ENCODE data around the gene MYMK.
A peak's percentile ranks its signal among the peaks of the same experiment; 100 is the strongest.

The MYMK gene

GRCh38 chr9:133536080-133536479, 11.3 kb upstream of the MYMK start:
- DNase-seq (no peak), ATAC-seq (replicated peaks) (no peak)
- Mint-ChIP-seq H3K4me1 (ENCODE audit: low read depth in 2 of 2) (peaks cover 0 to 5% of the 10 kb centered on the region in 2 donors), H3K9me3 (no peaks in the 10 kb centered on the region), H3K4me3 (no peak overlapping the region), H3K27ac (no peak overlapping the region), H3K36me3 (ENCODE audit: insufficient read depth) (no peaks in the 10 kb centered on the region), H3K27me3 (peaks cover 47 to 81% of the 10 kb centered on the region in 2 donors)

GRCh38 chr9:133535306-133535877, 10.6 kb upstream of the MYMK start:
- Mint-ChIP-seq H3K27ac (no peak overlapping the region), H3K4me3 (no peak overlapping the region), H3K9me3 (no peaks in the 10 kb centered on the region), H3K36me3 (ENCODE audit: insufficient read depth) (no peaks in the 10 kb centered on the region), H3K27me3 (peaks cover 42 to 82% of the 10 kb centered on the region in 2 donors), H3K4me1 (ENCODE audit: low read depth in 2 of 2) (peaks cover 0 to 5% of the 10 kb centered on the region in 2 donors)
- ATAC-seq (replicated peaks), result no peak
- no peak for DNase-seq

- no peak within 1 kb of the TSS for H3K27ac Mint-ChIP-seq
- ATAC-seq (replicated peaks) (no peak), DNase-seq (no peak)
- H3K4me1 Mint-ChIP-seq (ENCODE audit: low read depth in 2 of 2), result peaks cover 0 to 5% of the 10 kb centered on the region in 2 donors
- no peaks in the 10 kb centered on the region for H3K9me3 Mint-ChIP-seq
- peaks cover 41 to 82% of the 10 kb centered on the region in 2 donors for H3K27me3 Mint-ChIP-seq
- no peaks in the 10 kb centered on the region for H3K36me3 Mint-ChIP-seq (ENCODE audit: insufficient read depth)
- no peak within 1 kb of the TSS for H3K4me3 Mint-ChIP-seq
Observed at GRCh38 chr9:133534346-133535291, 9.9 kb upstream of the MYMK start, which contains the start of gene ADAMTSL2. ADAMTSL2 (plus strand) TSS chr9:133534704; CDS start chr9:133536713, 2,009 bp downstream.

- H3K27ac Mint-ChIP-seq, result no peak overlapping the region
Observed at GRCh38 chr9:133533857-133534256, 9.1 kb upstream of the MYMK start.

GRCh38 chr9:133532937-133533668, 8.3 kb upstream of the MYMK start:
- Mint-ChIP-seq H3K4me1 (ENCODE audit: low read depth in 2 of 2) (no peaks in the 10 kb centered on the region), H3K36me3 (ENCODE audit: insufficient read depth) (no peaks in the 10 kb centered on the region), H3K4me3 (no peak overlapping the region), H3K27ac (no peak overlapping the region), H3K9me3 (no peaks in the 10 kb centered on the region), H3K27me3 (peaks cover 39 to 82% of the 10 kb centered on the region in 2 donors)
- DNase-seq (peak; percentile 16 to 32 (median 28)), ATAC-seq (replicated peaks) (peak; percentile 37)

More at GRCh38 chr9:133533857-133534256, 9.1 kb upstream of the MYMK start:
- Mint-ChIP-seq H3K27me3 (peaks cover 38 to 82% of the 10 kb centered on the region in 2 donors), H3K4me3 (no peak overlapping the region), H3K9me3 (no peaks in the 10 kb centered on the region), H3K4me1 (ENCODE audit: low read depth in 2 of 2) (peaks cover 0 to under 1% of the 10 kb centered on the region in 2 donors), H3K36me3 (ENCODE audit: insufficient read depth) (no peaks in the 10 kb centered on the region)
- no peak for ATAC-seq (replicated peaks)
- no peak for DNase-seq

GRCh38 chr9:133531293-133531692, 6.5 kb upstream of the MYMK start:
- Mint-ChIP-seq H3K36me3 (ENCODE audit: insufficient read depth) (no peaks in the 10 kb centered on the region), H3K4me3 (no peak overlapping the region), H3K27ac (no peak overlapping the region), H3K27me3 (peaks cover 47 to 97% of the 10 kb centered on the region in 2 donors), H3K4me1 (ENCODE audit: low read depth in 2 of 2) (no peaks in the 10 kb centered on the region), H3K9me3 (no peaks in the 10 kb centered on the region)
- ATAC-seq (replicated peaks), result no peak
- DNase-seq, result no peak

GRCh38 chr9:133529874-133530273, 5.1 kb upstream of the MYMK start:
- no peak overlapping the region for H3K27ac Mint-ChIP-seq
- H3K9me3 Mint-ChIP-seq, result no peaks in the 10 kb centered on the region
- peaks cover 40 to 87% of the 10 kb centered on the region in 2 donors for H3K27me3 Mint-ChIP-seq
- no peaks in the 10 kb centered on the region for H3K4me1 Mint-ChIP-seq (ENCODE audit: low read depth in 2 of 2)
- H3K36me3 Mint-ChIP-seq (ENCODE audit: insufficient read depth), result no peaks in the 10 kb centered on the region
- DNase-seq (no peak), ATAC-seq (replicated peaks) (no peak)
- H3K4me3 Mint-ChIP-seq, result no peak overlapping the region

- no peak overlapping the region for H3K27ac Mint-ChIP-seq
- ATAC-seq (replicated peaks), result no peak
- no peaks in the 10 kb centered on the region for H3K9me3 Mint-ChIP-seq
- peaks cover 38 to 84% of the 10 kb centered on the region in 2 donors for H3K27me3 Mint-ChIP-seq
- no peaks in the 10 kb centered on the region for H3K4me1 Mint-ChIP-seq (ENCODE audit: low read depth in 2 of 2)
- H3K36me3 Mint-ChIP-seq (ENCODE audit: insufficient read depth), result no peaks in the 10 kb centered on the region
- H3K4me3 Mint-ChIP-seq, result no peak overlapping the region
- no peak for DNase-seq
Observed at GRCh38 chr9:133529457-133529856, 4.7 kb upstream of the MYMK start.

- DNase-seq (no peak), ATAC-seq (replicated peaks) (no peak)
- no peak overlapping the region for H3K27ac Mint-ChIP-seq
- no peaks in the 10 kb centered on the region for H3K9me3 Mint-ChIP-seq
- no peaks in the 10 kb centered on the region for H3K36me3 Mint-ChIP-seq (ENCODE audit: insufficient read depth)
- H3K27me3 Mint-ChIP-seq, result peaks cover 38 to 78% of the 10 kb centered on the region in 2 donors
- H3K4me3 Mint-ChIP-seq, result no peak overlapping the region
- no peaks in the 10 kb centered on the region for H3K4me1 Mint-ChIP-seq (ENCODE audit: low read depth in 2 of 2)
Observed at GRCh38 chr9:133528876-133529241, 4.1 kb upstream of the MYMK start.

- ATAC-seq (replicated peaks), result no peak
- H3K27ac Mint-ChIP-seq, result no peak overlapping the region
- H3K27me3 Mint-ChIP-seq, result peaks cover 35 to 72% of the 10 kb centered on the region in 2 donors
Observed at GRCh38 chr9:133528001-133528875, 3.5 kb upstream of the MYMK start.

GRCh38 chr9:133527444-133527920, 2.7 kb upstream of the MYMK start:
- DNase-seq, result no peak
- H3K36me3 Mint-ChIP-seq (ENCODE audit: insufficient read depth), result no peaks in the 10 kb centered on the region
- H3K9me3 Mint-ChIP-seq, result no peaks in the 10 kb centered on the region
- peaks cover 31 to 64% of the 10 kb centered on the region in 2 donors for H3K27me3 Mint-ChIP-seq
- no peak overlapping the region for H3K27ac Mint-ChIP-seq
- no peak overlapping the region for H3K4me3 Mint-ChIP-seq
- H3K4me1 Mint-ChIP-seq (ENCODE audit: low read depth in 2 of 2), result no peaks in the 10 kb centered on the region
- ATAC-seq (replicated peaks), result no peak

More at GRCh38 chr9:133528001-133528875, 3.5 kb upstream of the MYMK start:
- Mint-ChIP-seq H3K9me3 (no peaks in the 10 kb centered on the region), H3K36me3 (ENCODE audit: insufficient read depth) (no peaks in the 10 kb centered on the region), H3K4me3 (no peak overlapping the region), H3K4me1 (ENCODE audit: low read depth in 2 of 2) (no peaks in the 10 kb centered on the region)
- DNase-seq, result no peak

GRCh38 chr9:133526721-133527321, 2.1 kb upstream of the MYMK start:
- H3K4me3 Mint-ChIP-seq, result no peak overlapping the region
- H3K27ac Mint-ChIP-seq, result no peak overlapping the region
- DNase-seq (no peak), ATAC-seq (replicated peaks) (no peak)
- H3K9me3 Mint-ChIP-seq, result no peaks in the 10 kb centered on the region
- peaks cover 26 to 58% of the 10 kb centered on the region in 2 donors for H3K27me3 Mint-ChIP-seq
- no peaks in the 10 kb centered on the region for H3K4me1 Mint-ChIP-seq (ENCODE audit: low read depth in 2 of 2)
- no peaks in the 10 kb centered on the region for H3K36me3 Mint-ChIP-seq (ENCODE audit: insufficient read depth)

All from effector memory CD8-positive, alpha-beta T cell (primary cell).